GM12892 (cell line): ENCODE measurements around the gene ATP6V0E1.

Experiments used
- DNase-seq: peaks from one replicate; pipeline ENCODE4 v3.0.0; 2011; ENCODE audit not compliant: insufficient read length
- FAIRE-seq: peaks from 2 replicates; lab custom pipeline; 2011; peaks lifted over from hg19 to GRCh38; lab: Jason Lieb, UNC
- POLR2A ChIP-seq: IDR thresholded peaks from 2 replicates; pipeline ENCODE4 v1.6.1; 2011; ENCODE audit warnings: low read depth, low read length, control low read depth
- POLR2AphosphoS5 ChIP-seq: IDR thresholded peaks from 2 replicates; pipeline ENCODE4 v1.6.1; 2011; ENCODE audit warnings: low read depth, low read length, control low read depth
- TAF1 ChIP-seq: IDR thresholded peaks from 2 replicates; pipeline ENCODE4 v1.6.1; 2011; ENCODE audit warnings: low read depth, mild to moderate bottlenecking, control low read depth, low read length, borderline replicate concordance

Gene ATP6V0E1

GRCh38 chr5:173078878-173079277 lies 95.3 kb downstream of the ATP6V0E1 start:
- FAIRE-seq = no peak
- TF ChIP-seq POLR2A (no peak), POLR2AphosphoS5 (no peak), TAF1 (no peak)
- no peak for DNase-seq
